HepG2 (cell line): Measurements from ENCODE around the gene TRPV2. TPM values are rescaled to one million over a fixed set of nuclear protein-coding genes. Genes with fewer than 3 reads are reported as not detected.

Experiments
- ATAC-seq: fragments of 200-7000 bp; cut with Tn5 transposase; 3 replicates; pipeline ENCODE4 v1.9.1; 2020; ENCODE audit warnings: mild to moderate bottlenecking, moderate library complexity
- BruUV-seq: library from RNA; stranded (reverse); fragments of 400-500 nt; replicated peaks from 2 replicates; lab custom pipeline; 2021; lab: Mats Ljungman, UMichigan
- CTCF ChIA-PET: fragments of 300-600 bp; formaldehyde crosslinking; extraction: SDS; loops from one replicate; lab custom pipeline; 2021; ENCODE audit warnings: low total read pairs, inconsistent platforms, low intra/inter-chr PET ratio; lab: Yijun Ruan, JAX
- POLR2A ChIA-PET: fragments of 350-600 bp; sonication (Branson Sonifier 250); formaldehyde crosslinking; loops from one replicate; lab custom pipeline; 2020; ENCODE audit warnings: antibody characterized with exemption, inconsistent platforms; lab: Yijun Ruan, JAX
- DNase-seq: peaks from one replicate; pipeline ENCODE4 v3.0.0-alpha.2; 2015; ENCODE audit warnings: low spot score
- FAIRE-seq: peaks from 3 replicates; lab custom pipeline; 2011; peaks lifted over from hg19 to GRCh38; lab: Jason Lieb, UNC
- H2AFZ ChIP-seq: one replicate; pipeline ENCODE4 v1.6.1; 2011; ENCODE audit warnings: low read length, inconsistent platforms
- H3K27ac ChIP-seq: fragments of 300-600 bp; 3 replicates; pipeline ENCODE4 v1.8.0; 2011; ENCODE audit warnings: mixed run types, mild to moderate bottlenecking, mixed read lengths, low read length, inconsistent platforms; ENCODE audit not compliant: insufficient read depth; ENCODE audit errors: extremely low read length
- H3K27me3 ChIP-seq, 2 experiments: fragments of 200-600 bp in 1 of 2; 2 replicates in 1 of 2; 3 replicates in 1 of 2; pipeline versions ENCODE4 v1.6.0 to v1.8.0; 2011; ENCODE audit warnings: low read length in 2 of 2, mild to moderate bottlenecking in 2 of 2, moderate library complexity in 2 of 2, inconsistent platforms in 1 of 2; ENCODE audit not compliant: insufficient read depth in 2 of 2, control insufficient read depth in 1 of 2
- H3K36me3 ChIP-seq, 2 experiments: fragments of 200-600 bp in 1 of 2; replicated peaks in 1 of 2; 2 replicates in 1 of 2; 3 replicates in 1 of 2; pipeline versions ENCODE4 v1.5.1 to v1.8.0; 2011; ENCODE audit warnings: low read length in 2 of 2, inconsistent platforms in 1 of 2; ENCODE audit not compliant: insufficient read depth in 2 of 2, control insufficient read depth in 1 of 2
- H3K4me1 ChIP-seq: 2 replicates; pipeline ENCODE4 v1.5.1; 2012; ENCODE audit warnings: low read length, inconsistent platforms; ENCODE audit not compliant: insufficient read depth
- H3K4me2 ChIP-seq: 2 replicates; pipeline ENCODE4 v1.6.0; 2011; ENCODE audit warnings: low read depth, low read length, inconsistent platforms
- H3K4me3 ChIP-seq, 3 experiments: fragments of 200-600 bp in 1 of 3; sonication (generic), shearing (Covaris generic) in 1 of 3; replicated peaks in 1 of 3; 2 replicates each; pipeline ENCODE4 v1.5.1; 2011 to 2016; ENCODE audit warnings: low read length in 3 of 3, inconsistent platforms in 2 of 3, low read depth in 2 of 3, mild to moderate bottlenecking in 2 of 3, control low read depth in 1 of 3, mixed read lengths in 1 of 3; ENCODE audit not compliant: insufficient read depth in 1 of 3
- H3K79me2 ChIP-seq: one replicate; pipeline ENCODE4 v1.6.1; 2011; ENCODE audit warnings: low read length, inconsistent platforms; ENCODE audit not compliant: insufficient read depth
- H3K9ac ChIP-seq: 2 replicates; pipeline ENCODE4 v1.6.0; 2011; ENCODE audit warnings: mild to moderate bottlenecking, low read depth, low read length, inconsistent platforms; ENCODE audit not compliant: insufficient read depth
- H3K9me3 ChIP-seq: 2 replicates; pipeline ENCODE4 v1.5.1; 2012; ENCODE audit warnings: mild to moderate bottlenecking, low read length
- H4K20me1 ChIP-seq: 2 replicates; pipeline ENCODE4 v1.6.0; 2011; ENCODE audit warnings: inconsistent platforms, mild to moderate bottlenecking, low read length, moderate library complexity; ENCODE audit not compliant: insufficient read depth
- ARID2 ChIP-seq: sonication (generic); formaldehyde crosslinking; IDR thresholded peaks from 2 replicates; pipeline ENCODE4 v1.8.1; 2022; ENCODE audit warnings: mild to moderate bottlenecking, missing genetic modification reagents, borderline replicate concordance
- CTCF ChIP-seq: sonication (generic); formaldehyde crosslinking; IDR thresholded peaks from 2 replicates; pipeline ENCODE4 v1.5.0; 2020; ENCODE audit warnings: mild to moderate bottlenecking, missing genetic modification reagents, moderate library complexity
- E2F1 ChIP-seq: sonication (generic); formaldehyde crosslinking; IDR thresholded peaks from 2 replicates; pipeline ENCODE4 v1.5.0; 2020; ENCODE audit warnings: missing genetic modification reagents
- IKZF1 ChIP-seq: fragments of 450-650 bp; IDR thresholded peaks from 2 replicates; pipeline ENCODE4 v1.7.1; 2016
- IRF9 ChIP-seq: sonication (generic); formaldehyde crosslinking; IDR thresholded peaks from 2 replicates; pipeline ENCODE4 v1.8.0; 2022; ENCODE audit warnings: missing genetic modification reagents, mild to moderate bottlenecking, borderline replicate concordance
- PLRG1 ChIP-seq: fragments of 450-650 bp; conservative IDR thresholded peaks from 2 replicates; pipeline ENCODE4 v1.6.1; 2016
- PRPF4 ChIP-seq: fragments of 200-400 bp; formaldehyde crosslinking; IDR thresholded peaks from 2 replicates; pipeline ENCODE4 v1.6.1; 2016; ENCODE audit warnings: low read length, low read depth; ENCODE audit not compliant: poor library complexity, severe bottlenecking
- SMAD1 ChIP-seq: sonication (generic); formaldehyde crosslinking; IDR thresholded peaks from 2 replicates; pipeline ENCODE4 v1.4.0; 2020; ENCODE audit warnings: missing genetic modification reagents, low read depth, mild to moderate bottlenecking, borderline replicate concordance
- STAG1 ChIP-seq: sonication (generic); formaldehyde crosslinking; IDR thresholded peaks from 2 replicates; pipeline ENCODE4 v1.4.0; 2020; ENCODE audit warnings: missing genetic modification reagents
- TFDP1 ChIP-seq: IDR thresholded peaks from 2 replicates; pipeline ENCODE4 v1.6.1; 2016; ENCODE audit warnings: missing compliant biosample characterization, missing genetic modification reagents, borderline replicate concordance
- ZC3H4 ChIP-seq: sonication (generic); formaldehyde crosslinking; IDR thresholded peaks from 2 replicates; pipeline ENCODE4 v1.4.0; 2020; ENCODE audit warnings: missing genetic modification reagents, borderline replicate concordance
- ZNF317 ChIP-seq: sonication (generic); formaldehyde crosslinking; IDR thresholded peaks from 2 replicates; pipeline ENCODE4 v1.5.0; 2020; ENCODE audit warnings: mild to moderate bottlenecking, missing genetic modification reagents
- ZNF431 ChIP-seq: sonication (generic); formaldehyde crosslinking; IDR thresholded peaks from 2 replicates; pipeline ENCODE4 v1.9.0; 2022; ENCODE audit warnings: missing genetic modification reagents, low read depth, mild to moderate bottlenecking, borderline replicate concordance
- ZNF724P ChIP-seq: sonication (generic); formaldehyde crosslinking; IDR thresholded peaks from 2 replicates; pipeline ENCODE4 v1.8.0; 2022; ENCODE audit warnings: missing genetic modification reagents, borderline replicate concordance
- WGBS: methylation state at CpG from one replicate; pipeline ENCODE4 v1.1.6; 2017; ENCODE audit warnings: low lambda C conversion rate; 5-methylcytosine and 5-hydroxymethylcytosine counted together
- in situ Hi-C: cut with HindIII; loops from 2 replicates; pipeline ENCODE4 v1.10.0; 2017; ENCODE audit warnings: low pct_unique_long_range_greater_than_20kb; ENCODE audit not compliant: extremely low pct_ligation_motif_present
- intact Hi-C: fragments of 100-400 bp; cut with micrococcal nuclease; formaldehyde crosslinking; loops from one replicate; pipeline ENCODE4 v1.10.0; 2022; ENCODE audit not compliant: unreplicated experiment
- polyA plus RNA-seq, 8 experiments: library from polyadenylated mRNA; depleted of rRNA in 3 of 8; stranded (reverse) in 7 of 8; unstranded in 1 of 8; fragments of >200 nt; fragmentation: Illumina TruSeq in 4 of 8; extraction: Trizol in 4 of 8; gene quantifications; 2 replicates each; pipeline versions ENCODE4 v1.2.1 to v1.2.3, GENCODE V29; 2011 to 2016; ENCODE audit warnings: low read depth in 4 of 8, missing spikeins in 1 of 8, mixed read lengths in 1 of 8; ENCODE audit not compliant: insufficient read depth in 1 of 8
- total RNA-seq, 5 experiments: library from RNA; depleted of rRNA; stranded (reverse); fragments of >200 nt; fragmentation: Illumina TruSeq; extraction: Trizol; gene quantifications; 2 replicates each; pipeline ENCODE4 v1.2.3, GENCODE V29; 2016; ENCODE audit warnings: low read depth in 1 of 5

Gene TRPV2
- total and polyA plus RNA-seq, 2 of the 13 experiments (the other 11 are each of a cell fraction or from before 2014, with no cell fraction given): 13.6 to 21.3 TPM

- no peak for TF ChIP-seq ZNF431 (CRISPR knock-in tag)
- TF ChIP-seq E2F1: no peak
- TF ChIP-seq IKZF1: no peak
- TF ChIP-seq ZC3H4 (CRISPR knock-in tag): no peak
- no peak for TF ChIP-seq SMAD1 (CRISPR knock-in tag)
- no peak for TF ChIP-seq ZNF724P (CRISPR knock-in tag)
- no peak for TF ChIP-seq PLRG1
- TF ChIP-seq IRF9: no peak
Measured at GRCh38 chr17:16455997-16456741, 40.8 kb downstream of the TRPV2 start (continued).

- in situ Hi-C loops (no loop called here), intact Hi-C loops (loop anchor here (5.0 kb wide), 1 partner anchor 35 kb away; the partner anchor contains the start of gene LRRC75A)
- Histone ChIP-seq H3K4me3 (no peak overlapping the region), H3K79me2 (no peaks in the 10 kb centered on the region), H2AFZ (no peak overlapping the region), H3K9ac (no peak overlapping the region), H4K20me1 (no peaks in the 10 kb centered on the region), H3K9me3 (no peaks in the 10 kb centered on the region), H3K27ac (no peak overlapping the region), H3K4me1 (peaks cover 31% of the 10 kb centered on the region), H3K27me3 (no peaks in the 10 kb centered on the region), H3K36me3 (no peaks in the 10 kb centered on the region), H3K4me2 (no peak overlapping the region)
- CTCF ChIA-PET: no interaction called here
- POLR2A ChIA-PET: no interaction called here
- 91% methylated on average over 9 of the region's 9 CpGs for WGBS
- no TSS peak for BruUV-seq
- FAIRE-seq (no peak), ATAC-seq (0 out of 3 replicates have a peak, but pooled peaks have one; percentile 5), DNase-seq (no peak)
- TF ChIP-seq STAG1 (CRISPR knock-in tag) (peak; percentile 23), CTCF (CRISPR knock-in tag) (peak; percentile 48; the same call in 1 of the 2 replicates), ZNF317 (CRISPR knock-in tag) (no peak), ARID2 (no peak), PRPF4 (no peak), TFDP1 (CRISPR knock-in tag) (no peak), IRF9 (no peak)
Measured at GRCh38 chr17:16456742-16457316, 41.5 kb downstream of the TRPV2 start.
